ENCODE data around the gene ACSS3.

DNA sequence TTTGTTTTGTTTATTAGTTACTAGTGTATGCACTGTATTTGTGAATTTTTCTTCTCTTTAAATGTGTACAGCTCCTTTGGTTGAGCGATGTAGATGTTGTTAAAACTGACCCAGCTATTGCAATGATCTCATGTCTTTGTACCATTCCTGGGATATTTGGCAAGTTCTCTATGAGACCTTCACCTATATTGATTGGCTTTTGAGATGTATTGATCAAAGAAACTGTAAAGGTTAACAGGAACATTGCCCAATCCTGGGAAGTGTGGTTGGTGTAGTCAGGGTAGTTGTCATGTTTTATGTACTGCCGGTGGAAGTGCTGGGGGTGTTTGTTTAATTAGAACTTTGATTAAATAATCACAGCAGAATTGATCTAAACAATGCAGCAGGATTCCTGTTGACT is 43.1 kb downstream of the ACSS3 start:
- TF ChIP-seq, protein P1, sequence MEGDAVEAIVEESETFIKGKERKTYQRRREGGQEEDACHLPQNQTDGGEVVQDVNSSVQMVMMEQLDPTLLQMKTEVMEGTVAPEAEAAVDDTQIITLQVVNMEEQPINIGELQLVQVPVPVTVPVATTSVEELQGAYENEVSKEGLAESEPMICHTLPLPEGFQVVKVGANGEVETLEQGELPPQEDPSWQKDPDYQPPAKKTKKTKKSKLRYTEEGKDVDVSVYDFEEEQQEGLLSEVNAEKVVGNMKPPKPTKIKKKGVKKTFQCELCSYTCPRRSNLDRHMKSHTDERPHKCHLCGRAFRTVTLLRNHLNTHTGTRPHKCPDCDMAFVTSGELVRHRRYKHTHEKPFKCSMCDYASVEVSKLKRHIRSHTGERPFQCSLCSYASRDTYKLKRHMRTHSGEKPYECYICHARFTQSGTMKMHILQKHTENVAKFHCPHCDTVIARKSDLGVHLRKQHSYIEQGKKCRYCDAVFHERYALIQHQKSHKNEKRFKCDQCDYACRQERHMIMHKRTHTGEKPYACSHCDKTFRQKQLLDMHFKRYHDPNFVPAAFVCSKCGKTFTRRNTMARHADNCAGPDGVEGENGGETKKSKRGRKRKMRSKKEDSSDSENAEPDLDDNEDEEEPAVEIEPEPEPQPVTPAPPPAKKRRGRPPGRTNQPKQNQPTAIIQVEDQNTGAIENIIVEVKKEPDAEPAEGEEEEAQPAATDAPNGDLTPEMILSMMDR (IDR thresholded peaks at IDR 0.05; ENCODE audit: insufficient read depth, low read length, poor library complexity, severe bottlenecking) = no peak
- no peak for TF ChIP-seq EZH2phosphoT487 (conservative IDR thresholded peaks at IDR 0.05; ENCODE audit: low read length)

Data from SU-DHL-6 (cell line).